GM21447 (cell line): ENCODE measurements around the gene BICDL1.

Experiments
- ATAC-seq: cut with Tn5 transposase; IDR thresholded peaks from one replicate; pipeline ENCODE4 v1.9.1; 2021; ENCODE audit not compliant: unreplicated experiment

Gene BICDL1

DNA sequence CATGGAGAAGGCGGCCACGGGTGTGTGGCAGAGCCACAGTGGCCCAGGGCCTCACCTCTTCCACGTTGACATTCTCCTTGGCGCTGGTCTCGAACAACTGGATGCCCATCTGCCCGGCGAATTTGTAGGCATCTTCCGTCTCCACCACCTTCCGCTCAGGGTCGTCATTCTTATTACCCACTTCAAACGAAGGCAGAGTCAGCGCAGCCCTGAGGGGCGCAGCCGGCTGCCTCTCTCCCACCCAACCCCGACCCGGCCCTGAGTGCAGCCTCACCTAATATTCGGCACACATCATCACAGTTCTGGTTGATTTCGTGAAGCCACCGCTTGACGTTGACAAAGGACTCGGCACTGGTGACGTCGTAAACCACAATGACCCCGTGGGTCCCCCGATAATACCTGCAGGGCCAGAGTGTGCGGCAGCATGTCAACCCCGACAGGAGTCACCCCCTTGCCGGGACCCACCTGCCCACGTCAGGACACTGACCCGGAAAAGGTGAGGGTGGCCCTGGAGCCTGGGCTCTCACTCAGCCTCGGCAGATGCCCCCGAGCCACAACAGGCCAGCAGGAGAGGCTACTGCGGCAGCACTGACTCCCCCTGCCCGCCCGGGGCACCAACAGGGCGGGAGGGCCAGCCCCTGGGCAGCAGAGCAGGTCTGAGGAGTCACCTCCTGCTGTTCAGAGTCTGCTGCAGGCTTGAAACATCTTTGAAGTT is 109.9 kb downstream of the BICDL1 start:
- ATAC-seq = no peak

DNA sequence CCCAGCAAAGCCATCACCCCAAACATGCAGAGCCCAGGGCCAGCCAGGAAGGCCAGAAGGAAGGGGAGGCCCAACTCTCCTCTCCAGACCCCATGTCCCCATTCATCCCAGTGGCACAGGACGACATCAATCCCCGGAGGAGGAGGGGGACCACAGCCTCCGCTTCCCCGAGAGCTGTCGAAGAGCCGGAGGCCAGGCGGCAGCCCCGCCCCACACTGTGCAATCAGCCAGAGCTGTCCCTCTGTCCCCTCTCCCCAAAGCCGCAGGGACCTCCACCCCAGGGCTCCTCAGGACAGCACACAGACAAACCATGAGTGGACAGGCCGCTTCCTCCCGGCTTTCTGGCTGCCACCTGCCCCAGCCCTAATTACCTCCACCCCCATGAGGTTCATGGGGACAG is 110.7 kb downstream of the BICDL1 start:
- ATAC-seq = no peak

DNA sequence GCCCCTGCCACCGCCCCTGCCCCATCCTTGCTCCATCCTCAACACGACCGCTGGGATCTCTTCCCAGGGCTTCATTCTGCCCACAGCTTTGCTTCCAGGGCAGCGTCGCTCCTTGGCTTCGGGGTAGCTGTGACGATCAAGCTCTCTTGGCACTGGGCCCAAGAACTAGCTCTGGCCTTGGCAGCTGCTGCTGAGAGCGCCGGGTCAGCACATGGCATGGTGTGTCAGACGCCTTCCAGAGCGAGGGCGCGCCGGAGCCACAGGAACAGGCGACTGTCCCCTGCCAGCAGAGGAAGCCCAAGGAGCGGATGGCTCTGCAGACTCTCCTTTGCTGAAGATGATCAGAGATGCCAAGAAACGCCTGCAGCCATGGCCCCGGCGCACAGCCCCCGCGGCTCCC is 111.6 kb downstream of the BICDL1 start:
- ATAC-seq = no peak

DNA sequence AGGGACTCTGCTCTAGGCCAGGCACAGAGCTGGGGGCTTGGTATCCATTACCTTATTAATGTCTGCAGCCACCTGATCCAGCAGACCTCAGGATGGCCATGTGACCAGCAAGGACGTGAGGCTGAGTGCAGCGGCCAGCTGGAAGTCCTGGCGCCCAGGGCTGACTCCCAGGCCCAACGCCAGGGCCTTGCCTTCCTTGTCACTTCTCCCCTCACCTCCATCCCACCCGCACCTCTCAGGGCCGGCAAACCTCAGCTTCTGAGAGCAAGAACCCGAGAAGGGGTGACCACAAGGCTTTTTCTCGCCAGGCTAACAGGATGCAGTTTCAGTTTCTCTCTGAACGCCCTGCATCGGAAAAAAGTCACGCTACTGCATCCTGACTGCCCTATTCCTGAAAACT is 112.1 kb downstream of the BICDL1 start:
- no peak for ATAC-seq

DNA sequence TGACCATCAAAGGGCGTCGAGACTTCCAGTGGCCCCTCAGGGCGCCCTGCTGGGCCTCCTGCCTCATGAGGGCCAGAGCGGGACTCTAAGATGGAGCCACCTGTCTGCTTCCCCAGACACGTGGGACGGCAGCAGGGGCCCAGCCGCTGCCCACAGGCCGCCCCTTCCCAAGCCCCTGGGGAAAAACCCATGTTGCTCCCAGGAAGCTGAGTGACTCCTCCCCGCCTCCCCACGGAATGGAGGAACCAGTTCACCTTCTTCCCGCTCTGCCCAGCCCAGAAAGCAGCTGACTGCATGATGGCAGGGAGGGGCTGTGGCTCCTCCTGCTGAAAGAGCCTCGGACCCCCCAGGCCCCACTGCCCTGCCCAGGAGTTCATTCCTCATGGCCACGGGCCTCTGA is 112.6 kb downstream of the BICDL1 start:
- no peak for ATAC-seq

DNA sequence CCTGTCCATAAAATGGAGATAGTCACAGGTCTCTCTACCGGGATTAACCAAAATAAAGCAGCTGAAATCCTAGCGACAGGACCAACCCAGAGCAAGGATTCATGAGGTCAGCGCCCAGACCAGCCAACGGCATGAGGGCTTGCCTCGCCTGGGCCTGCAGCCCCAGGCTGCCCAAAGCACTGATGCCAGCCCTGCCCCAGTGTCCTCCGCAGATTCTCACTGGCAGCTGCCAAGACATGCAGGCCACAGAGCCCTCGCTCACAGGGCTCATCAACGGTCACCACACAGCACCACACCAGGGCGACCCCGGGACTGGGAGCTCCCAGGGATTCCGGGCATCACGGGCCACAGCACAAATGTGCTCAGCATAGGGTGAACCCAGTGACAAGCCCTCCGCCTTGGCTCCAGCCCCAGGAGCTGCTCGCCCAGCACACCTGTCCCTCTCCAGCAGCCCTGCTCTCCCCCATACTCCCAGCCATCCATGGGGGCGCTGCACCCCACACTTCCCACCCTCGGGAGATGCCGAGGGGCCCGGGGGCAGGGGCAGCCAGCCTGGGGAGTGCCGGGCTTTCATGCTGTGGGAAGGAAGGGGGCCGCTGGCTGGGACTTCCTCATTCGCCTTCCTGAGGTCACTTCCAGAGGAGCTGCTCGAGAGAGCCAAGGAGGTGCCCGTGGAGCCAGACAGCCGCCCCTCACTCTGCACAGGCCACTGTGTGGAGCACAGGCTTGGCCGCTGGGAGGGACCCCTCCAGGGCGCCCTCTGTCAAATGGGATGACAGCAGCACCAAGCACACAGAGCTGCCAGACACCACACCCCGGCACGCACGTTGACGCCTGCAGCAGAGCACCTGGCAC is 113.4 kb downstream of the BICDL1 start:
- no peak for ATAC-seq

DNA sequence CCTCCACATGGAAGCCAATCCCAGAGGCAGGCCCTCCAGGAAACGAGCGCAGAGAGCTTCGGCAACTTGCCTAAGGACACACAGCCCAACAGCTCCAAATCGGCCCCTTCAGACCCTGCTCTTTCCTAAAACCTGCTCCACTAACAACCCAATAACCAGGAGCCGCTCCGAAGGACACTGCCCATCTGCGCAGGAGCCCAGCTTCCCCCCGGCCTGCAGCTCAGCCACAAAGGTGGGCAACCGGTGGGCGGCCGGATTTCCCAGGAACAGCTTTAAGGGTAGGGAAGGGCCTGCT is 114.0 kb downstream of the BICDL1 start:
- no peak for ATAC-seq

DNA sequence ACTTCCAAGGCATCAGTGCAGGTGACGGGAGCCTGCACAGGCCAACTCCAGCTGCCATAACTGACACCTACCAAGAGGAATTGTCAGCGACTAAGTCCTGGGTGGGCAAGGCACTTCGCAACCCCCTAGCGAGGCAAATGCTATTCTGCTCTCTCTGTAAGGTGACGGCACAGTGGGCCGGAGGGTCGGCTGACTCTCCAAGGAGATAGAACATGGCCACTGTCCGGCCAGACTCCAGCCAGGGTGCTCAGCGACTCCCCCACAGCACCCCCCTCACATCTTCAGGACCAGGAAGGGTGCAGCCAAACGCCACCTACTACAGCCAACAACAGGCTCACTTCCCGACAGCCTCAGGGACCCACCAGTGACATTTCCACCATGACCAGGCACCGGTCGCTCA is 114.3 kb downstream of the BICDL1 start:
- no peak for ATAC-seq

DNA sequence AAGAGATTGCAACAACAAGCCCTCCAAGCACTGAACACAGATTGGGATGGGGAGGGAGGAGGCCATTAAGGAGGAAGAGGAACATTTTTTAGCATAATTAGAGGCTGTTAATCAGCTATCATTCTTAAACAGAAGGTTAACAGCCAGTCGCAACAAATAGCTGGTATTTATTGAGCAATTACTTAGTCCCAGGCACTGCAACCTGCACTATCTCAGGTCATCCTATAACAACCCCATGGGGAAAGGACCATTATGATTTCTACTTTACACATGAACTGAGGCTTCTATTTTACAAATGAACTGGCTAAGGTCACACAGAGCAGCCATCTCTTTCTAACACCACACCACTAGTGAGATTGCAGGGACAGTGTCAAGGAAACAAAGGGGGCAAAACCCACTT is 117.1 kb downstream of the BICDL1 start:
- no peak for ATAC-seq

DNA sequence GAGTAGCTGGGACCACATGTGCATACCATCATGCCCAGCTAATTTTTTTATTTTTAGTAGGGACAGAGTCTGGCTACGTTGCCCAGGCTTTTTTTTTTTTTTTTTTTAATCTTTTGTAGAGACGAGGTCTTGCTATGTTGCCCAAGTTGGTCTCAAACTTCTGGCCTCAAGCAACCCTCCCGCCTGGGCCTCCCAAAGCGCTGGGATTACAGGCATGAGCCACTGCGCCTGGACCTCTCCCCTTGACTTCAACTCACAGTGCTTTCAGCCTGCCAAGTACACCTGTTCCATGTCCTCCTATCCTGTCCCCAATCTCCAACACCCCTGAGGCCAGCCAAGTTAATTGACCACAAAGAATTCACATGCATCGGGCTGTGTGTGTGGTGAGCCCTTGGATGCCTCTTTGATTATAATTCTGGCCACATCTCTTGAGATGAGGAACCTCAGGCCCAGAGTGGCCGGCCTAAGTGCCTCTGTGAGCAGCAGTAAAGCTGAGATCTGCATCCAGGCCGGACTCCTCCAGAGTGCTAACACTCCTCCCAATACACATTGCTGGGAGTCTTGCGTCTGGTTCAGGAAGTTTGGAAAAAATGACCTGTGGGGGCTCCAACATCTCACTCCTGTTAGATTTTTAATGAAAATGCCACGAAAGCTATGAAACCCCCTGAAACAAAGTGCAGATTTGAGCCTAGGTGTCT is 120.7 kb downstream of the BICDL1 start:
- ATAC-seq = no peak

DNA sequence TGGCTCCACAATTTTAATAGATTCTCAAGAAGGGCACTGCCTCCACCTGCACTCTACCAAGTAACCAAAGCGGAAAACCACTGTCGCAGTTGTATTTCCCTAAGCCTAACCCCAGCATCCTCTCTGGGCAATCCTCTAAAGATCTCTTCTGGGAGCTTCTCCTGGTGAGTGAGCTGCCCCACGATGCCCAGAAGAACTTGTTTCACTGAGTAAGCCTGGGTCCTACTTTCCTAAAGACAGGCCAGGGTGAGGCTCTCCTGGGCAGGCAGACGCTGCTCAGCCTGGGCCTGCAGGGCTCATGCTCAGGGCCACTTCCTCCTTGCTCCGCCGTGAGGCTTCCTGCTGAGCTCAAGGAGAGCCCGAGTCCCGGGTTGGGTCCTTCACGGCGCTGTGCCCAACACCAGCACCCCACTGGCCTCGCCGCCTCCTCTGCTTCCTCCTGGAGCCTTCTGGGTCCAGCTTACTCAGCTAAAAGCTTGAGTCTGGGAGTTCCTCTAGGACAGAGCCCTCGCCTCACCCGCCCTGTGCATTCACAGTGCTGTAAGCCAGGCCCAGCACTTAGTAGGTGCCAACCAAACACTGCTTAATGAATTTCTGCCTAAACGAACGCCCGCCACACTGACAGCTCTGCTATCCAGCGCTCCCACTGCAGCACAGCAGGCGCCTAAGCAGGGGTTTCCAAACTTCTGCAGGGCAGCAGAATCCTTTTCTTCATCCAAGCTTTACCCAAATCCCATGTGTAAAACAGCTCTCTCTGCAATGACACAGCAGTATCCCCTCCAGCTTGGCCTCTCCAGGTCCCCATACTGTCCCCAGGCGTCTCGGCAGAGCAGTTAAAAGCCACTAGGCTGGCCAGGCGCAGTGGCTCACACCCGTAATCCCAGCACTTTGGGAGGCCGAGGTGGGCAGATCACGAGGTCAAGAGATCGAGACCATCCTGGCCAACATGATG is 121.8 kb downstream of the BICDL1 start:
- peak; percentile 64 for ATAC-seq

DNA sequence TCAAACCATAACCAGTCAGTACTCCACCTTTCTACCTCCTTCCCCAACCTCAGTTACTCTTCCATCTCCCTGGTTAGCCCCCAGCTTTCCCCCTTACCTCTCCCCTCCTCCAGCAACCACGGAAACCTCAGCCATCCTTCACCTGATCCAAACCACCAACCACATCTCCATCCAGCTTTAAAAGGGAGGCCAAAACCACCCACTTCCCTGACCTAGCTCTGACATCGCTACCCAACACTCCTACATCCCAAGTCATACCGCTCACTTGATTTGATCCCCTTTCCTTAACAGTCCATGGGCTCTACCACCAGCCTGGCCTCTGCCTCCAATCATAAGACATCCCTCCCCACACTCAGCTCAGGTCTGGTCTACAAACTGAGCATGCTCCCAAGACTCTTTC is 126.0 kb downstream of the BICDL1 start:
- no peak for ATAC-seq

DNA sequence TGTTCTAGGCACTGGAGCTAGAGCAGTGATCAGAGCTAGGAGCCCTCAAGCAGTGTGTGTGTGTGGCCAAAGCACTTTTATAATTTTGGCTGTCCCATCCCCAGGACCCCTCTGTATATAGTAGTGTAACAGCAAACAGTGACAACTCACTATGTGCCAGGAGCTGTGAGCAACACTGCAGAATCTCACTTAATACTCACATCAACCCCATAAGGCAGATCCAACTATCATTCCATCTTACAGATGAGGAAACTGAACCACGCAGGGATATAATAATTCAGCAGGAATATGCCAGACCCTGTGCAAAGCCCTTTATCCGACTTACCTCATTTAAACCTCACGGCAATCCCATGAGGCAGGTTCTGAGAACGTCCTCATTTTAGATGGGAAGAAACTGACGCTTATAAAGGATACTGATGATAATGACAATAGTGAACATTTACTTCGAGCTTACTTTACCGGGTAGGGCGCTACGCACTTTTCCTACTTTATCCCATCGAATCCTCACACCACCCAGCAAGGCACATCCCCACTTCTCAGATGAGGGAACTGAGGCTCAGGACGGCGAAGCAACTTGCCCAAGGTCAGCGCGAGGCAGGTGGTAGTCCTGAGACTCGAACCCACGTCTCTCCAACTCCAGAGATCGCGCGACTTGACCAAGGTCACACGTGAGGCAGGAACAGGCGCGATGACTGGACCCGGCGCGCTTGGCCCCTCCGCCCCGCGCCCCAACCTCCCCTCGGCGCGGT is 126.8 kb downstream of the BICDL1 start:
- no peak for ATAC-seq

DNA sequence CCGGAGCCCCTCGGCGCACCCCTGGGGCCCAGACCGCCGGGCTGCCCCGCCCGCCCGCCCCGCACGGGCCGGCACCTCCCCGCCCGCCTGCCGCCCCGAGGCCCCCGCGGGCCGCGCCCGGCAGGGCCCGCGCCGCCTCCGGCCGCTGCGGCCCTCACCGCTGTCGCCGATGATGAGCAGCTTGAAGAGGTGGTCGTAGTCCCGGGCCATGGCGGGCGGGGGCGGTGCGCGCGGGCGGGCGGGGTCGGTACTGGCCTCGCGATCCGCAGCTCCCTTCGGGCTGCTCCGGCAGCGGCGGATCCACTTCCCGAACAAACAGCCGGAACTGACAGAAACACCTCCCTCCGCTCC is 127.4 kb downstream of the BICDL1 start, which contains the start of gene RAB35:
Gene RAB35 (minus strand): TSS at position 313 of the 351 bp plus-strand sequence. CDS start 103 bp downstream, at position 210.
- peak; percentile 1 for ATAC-seq

DNA sequence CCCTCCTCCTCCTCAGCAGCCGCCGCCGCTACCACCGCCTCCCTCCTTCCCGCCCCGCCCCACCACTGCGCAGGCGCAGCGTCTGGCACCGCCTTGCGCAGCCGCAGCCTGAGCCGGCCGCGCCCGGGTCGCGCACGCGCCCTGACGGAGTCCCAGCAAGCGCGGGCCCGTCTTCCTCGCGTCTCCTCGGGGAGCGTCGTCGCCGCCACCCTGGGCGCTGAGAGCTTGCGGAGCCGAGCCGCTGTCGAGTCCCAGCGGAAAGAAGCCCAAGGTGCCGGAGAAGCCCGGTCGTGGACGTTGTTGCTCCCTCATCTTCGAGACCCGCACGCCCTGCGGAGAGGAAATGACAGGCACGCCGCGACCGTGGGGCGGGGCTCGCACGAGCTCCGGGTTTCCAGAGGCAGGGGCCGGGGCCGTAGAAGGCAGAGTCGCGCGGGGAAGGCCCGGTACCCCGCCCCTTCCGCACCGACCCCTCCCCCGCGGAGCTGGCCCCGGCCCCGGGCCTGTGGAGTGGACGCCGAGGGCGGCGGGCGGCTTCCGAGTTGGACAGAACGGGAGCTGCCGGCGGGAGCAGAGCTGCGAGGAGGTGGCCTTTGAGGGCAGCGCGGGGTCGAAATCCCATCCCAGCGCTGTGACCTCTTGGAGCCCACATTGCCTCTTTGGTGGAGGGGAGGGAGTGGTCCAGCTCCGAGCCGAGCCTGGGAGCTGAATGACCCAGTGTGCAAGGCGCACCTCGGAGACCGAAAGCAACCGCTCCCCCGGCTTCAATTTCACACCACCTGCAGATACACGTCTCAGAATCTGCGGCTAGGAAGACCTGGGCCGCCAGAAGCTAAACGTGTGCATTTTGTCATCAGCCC is 128.0 kb downstream of the BICDL1 start:
- peak; percentile 37 for ATAC-seq

DNA sequence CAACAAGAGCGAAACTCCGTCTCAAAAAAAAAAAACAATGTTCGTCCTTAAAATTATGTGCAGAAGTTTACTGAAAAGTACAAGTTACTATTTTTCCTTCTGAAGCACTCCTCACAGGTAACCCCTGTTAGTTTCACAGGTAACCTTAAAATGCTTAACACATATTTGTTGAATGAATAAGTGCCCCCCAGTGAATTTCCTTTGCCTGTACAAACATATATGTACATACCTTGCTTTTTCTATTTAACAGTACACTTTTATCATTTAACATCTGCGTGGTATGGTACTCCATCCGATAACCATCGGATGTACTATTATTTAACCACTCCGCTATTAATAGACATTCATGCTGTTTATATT is 128.9 kb downstream of the BICDL1 start:
- ATAC-seq = no peak

DNA sequence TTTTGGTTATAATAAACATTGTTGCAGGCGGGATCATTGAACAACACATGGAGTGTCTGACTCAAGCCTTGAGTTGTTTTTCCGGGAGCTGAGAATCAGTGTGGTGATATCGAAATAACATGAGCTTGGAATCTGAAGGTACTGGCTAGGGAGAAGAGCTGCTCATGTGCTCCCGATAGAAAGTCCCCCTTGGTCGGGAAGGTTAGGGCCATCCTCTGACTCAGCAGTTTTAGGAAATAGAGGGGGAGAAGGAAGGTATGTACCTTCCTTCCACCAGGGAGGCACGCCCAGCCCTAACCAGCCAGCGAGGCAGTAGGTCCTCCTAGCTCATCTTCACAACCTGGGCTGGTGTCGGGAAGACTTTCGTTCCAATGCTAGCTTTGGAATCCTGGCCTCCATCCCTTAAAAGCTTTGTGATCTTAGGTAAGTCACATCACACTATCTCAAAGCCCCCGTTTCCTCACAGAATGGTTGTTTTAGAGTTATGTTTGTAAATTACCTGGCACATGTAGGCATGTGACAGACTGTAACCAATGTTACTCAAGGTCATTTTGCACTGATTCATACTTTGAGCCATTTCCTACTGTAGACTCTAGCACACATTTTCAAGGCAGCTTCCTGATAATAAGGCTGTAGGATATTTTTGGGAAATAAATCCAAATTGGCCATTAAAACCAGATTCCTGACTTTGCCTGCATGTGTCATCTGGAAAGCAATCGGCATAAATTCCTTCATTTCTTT is 129.5 kb downstream of the BICDL1 start:
- no peak for ATAC-seq

DNA sequence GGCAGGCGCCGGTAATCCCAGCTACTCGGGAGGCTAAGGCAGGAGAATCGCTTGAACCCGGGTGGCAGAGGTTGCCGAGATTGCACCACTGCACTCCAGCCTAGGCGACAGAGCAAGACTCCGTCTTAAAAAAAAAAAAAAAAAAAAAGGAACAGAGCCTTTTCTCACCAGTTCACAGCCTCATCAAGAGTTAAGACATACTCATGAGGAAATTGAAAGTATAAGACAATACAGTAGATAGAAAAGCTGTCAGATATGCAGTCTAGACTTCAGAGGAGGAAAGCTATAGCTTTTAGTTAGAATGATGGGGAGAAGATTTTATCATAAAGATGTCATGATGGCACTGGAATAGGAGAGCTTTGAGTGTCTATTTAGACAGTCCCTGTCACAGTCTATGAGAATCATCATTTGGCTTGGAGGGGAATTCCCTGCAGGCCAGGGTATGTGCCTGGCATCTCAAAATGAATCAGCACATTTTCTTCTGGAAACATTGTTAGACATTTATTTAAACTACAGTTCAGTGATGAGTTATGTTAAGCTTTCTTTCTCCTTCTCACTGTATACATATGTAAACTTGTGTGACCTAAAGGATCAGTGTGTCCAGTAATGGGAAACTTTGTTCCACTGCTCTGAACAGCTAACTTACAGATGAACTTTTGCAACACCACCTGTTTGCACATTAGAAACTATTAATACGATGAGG is 130.4 kb downstream of the BICDL1 start:
- ATAC-seq = peak; percentile 27
